VCaP (cell line): ENCODE measurements around the gene PCSK2.

Source experiments
- H3K27ac ChIP-seq: fragments of 450-650 bp; 2 replicates; pipeline ENCODE4 v1.5.1; 2017
- TF ChIP-seq, protein P1 (sequence below): fragments of 450-650 bp; conservative IDR thresholded peaks from 2 replicates; pipeline ENCODE4 v1.5.1; 2017; ENCODE audit warnings: mild to moderate bottlenecking, moderate library complexity

Gene PCSK2

DNA sequence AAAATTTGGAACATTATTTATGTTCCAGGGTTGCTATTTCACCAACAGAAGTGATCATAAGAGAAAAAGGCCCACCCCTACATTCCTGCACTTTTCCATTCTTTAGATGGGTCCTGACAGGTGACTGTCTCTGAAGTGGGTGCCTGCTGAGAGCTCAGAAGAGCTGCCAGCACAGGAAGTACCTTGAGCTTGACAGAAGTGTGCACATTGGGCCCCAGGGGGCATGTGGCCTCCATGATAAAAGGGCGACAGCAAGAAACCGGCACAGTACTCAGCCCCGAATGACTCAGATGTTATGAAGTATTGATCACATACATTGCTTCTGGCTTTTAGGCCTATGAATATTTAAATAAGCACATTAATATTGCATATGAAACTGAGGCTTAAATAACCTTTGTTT, 150.4 kb downstream of the PCSK2 start:
- TF ChIP-seq, protein P1, sequence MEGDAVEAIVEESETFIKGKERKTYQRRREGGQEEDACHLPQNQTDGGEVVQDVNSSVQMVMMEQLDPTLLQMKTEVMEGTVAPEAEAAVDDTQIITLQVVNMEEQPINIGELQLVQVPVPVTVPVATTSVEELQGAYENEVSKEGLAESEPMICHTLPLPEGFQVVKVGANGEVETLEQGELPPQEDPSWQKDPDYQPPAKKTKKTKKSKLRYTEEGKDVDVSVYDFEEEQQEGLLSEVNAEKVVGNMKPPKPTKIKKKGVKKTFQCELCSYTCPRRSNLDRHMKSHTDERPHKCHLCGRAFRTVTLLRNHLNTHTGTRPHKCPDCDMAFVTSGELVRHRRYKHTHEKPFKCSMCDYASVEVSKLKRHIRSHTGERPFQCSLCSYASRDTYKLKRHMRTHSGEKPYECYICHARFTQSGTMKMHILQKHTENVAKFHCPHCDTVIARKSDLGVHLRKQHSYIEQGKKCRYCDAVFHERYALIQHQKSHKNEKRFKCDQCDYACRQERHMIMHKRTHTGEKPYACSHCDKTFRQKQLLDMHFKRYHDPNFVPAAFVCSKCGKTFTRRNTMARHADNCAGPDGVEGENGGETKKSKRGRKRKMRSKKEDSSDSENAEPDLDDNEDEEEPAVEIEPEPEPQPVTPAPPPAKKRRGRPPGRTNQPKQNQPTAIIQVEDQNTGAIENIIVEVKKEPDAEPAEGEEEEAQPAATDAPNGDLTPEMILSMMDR = no peak
- no peak overlapping the region for H3K27ac ChIP-seq

DNA sequence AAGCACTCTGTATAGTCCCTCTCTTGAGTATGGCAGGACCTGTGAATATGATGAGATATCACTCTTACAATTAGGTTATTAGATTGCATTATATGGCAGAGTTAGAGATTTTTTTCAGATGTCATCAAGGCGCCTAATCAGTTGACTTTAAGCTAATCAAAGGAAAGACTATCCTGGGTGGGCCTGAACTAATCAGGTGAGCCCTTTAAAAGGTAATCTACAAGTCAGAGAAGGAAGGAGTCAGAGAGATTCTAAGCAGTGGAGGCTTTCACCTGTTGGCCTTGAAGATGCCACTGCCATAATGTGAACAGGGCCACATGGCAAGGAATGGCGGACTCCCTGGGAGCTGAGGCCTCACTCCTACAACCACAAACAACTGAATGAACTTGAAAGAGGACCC, 152.8 kb downstream of the PCSK2 start:
- TF ChIP-seq, protein P1 = no peak
- H3K27ac ChIP-seq = no peak overlapping the region

DNA sequence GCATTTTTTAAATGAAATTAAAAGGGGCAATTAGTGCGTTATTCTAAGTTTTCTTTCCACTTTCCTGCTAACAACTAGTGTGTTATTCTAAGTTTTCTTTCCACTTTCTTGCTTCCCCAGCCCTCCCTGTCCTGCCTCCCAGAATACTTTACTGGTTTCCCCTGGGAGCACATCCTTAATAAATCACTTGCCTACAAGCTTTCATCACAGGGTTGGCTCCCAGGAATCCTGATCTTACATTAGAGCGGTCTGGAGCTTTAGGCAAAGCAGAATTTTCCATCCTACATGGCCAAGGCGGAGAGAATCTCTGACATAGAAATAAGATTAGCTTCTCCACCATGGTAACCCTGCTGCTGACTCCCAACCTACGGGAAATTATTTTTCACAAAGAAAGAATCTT, 154.0 kb downstream of the PCSK2 start:
- H3K27ac ChIP-seq = no peak overlapping the region
- TF ChIP-seq, protein P1 = no peak

DNA sequence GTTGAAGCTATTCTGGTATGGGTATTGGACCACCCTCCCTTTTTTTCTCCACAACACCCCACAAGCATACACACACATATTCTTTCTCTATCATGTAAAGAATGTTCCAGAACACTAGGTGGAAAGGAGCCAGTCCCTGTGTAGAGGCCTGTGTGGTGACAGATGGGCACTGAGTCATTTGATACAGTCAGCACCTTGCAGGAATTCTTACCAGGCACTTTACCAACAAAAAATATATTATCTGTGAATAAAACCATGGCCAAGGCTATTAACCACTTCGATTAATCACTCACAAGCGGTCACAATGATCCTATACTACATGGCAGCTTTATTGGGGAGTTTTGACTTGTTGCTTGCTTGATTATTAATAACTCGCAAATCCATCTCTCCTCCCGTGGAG, 154.9 kb downstream of the PCSK2 start:
- H3K27ac ChIP-seq = no peak overlapping the region

DNA sequence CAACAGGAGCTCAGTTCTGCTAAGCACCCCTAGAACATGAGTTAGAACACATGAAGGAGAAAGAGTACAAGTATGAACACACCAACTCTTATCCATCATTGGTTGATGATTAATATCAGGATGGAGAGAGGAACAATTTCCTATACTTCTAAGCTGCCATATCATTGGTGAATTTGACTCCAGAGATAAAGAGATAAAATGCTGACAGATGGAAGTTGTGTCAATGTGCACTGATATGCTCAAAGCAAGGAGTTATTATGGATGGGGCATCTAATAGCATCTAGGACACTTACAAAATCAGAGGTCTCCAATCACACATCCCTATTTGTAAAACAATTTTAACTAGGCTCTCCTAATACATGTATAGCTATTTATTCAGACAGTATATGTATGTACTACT, 159.0 kb downstream of the PCSK2 start:
- TF ChIP-seq, protein P1 = no peak
- no peak overlapping the region for H3K27ac ChIP-seq

More for the DNA sequence above, 154.9 kb downstream of the PCSK2 start:
- TF ChIP-seq, protein P1 = no peak

DNA sequence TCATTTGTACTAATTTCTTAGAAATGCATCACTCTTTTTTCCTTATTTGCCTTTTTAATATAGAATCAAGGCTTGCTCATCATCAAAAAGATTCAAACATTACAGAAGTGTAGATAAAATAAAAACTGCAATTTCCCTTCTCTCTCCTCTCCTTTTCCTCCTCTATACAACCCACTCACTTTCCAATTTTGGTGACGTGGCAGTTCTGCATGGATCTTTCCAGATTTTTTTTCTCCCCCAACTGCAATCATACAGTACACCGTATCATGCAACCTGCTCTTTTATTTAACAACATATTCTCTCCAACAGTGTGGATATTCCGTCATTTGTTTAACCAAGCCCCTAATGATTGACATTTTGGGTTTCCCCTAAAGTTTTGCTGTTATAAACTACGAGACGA, 163.8 kb downstream of the PCSK2 start:
- TF ChIP-seq, protein P1 = no peak
- H3K27ac ChIP-seq = no peak overlapping the region

DNA sequence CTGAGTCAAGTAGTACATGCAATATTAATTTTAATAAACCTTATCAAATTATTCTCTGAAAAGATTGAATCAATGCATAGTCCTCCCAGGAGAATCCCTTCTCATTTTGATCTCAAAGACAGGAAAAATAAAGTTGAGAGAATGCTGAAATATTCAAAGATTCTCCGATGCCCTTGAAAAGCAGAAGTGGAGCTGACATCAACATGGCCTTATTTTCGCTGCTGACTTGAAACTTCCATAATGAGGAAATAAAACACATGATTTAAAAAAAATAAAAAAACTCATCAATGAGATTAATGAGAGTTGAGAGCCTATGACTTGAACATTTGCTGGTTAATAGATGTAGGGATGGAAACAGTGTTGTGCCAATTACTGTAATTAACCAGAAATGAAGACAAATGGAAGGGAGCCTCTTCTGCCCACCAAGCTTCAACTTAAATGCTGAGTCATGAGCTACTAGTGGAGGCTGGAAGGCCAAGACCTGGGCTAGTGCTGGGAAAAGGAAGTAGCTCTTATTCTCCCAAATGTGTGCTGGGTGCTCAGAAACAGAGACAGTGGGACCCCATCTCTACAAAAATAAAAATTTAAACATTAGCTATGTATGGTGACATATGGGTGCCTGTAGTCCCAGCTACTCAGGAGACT, 164.4 kb downstream of the PCSK2 start:
- TF ChIP-seq, protein P1 = no peak
- no peak overlapping the region for H3K27ac ChIP-seq
